Memory B cell (primary cell): Measurements from ENCODE around the gene PITPNM3.
A peak's percentile ranks its signal among the peaks of the same experiment; 100 is the strongest.

ENCODE experiments used
- ATAC-seq: fragments of 150-1000 bp; cut with Tn5 transposase; 2 replicates; pipeline ENCODE4 v1.10.0; 2021; ENCODE audit warnings: low read depth, mild to moderate bottlenecking, moderate library complexity
- DNase-seq, 2 donors: peaks; one replicate each; pipeline ENCODE4 v3.0.0; 2022; ENCODE audit warnings: low spot score in 2 of 2
- H3K27ac Mint-ChIP-seq: one replicate; pipeline ENCODE4 v1.8.0; 2022; ENCODE audit warnings: mild to moderate bottlenecking, moderate library complexity, mixed read lengths
- H3K27me3 Mint-ChIP-seq: one replicate; pipeline ENCODE4 v1.8.0; 2022; ENCODE audit warnings: mixed read lengths
- H3K36me3 Mint-ChIP-seq: one replicate; pipeline ENCODE4 v1.8.0; 2022; ENCODE audit warnings: mild to moderate bottlenecking, mixed read lengths
- H3K4me1 Mint-ChIP-seq: one replicate; pipeline ENCODE4 v1.8.0; 2022; ENCODE audit warnings: mixed read lengths
- H3K4me3 Mint-ChIP-seq: one replicate; pipeline ENCODE4 v1.8.0; 2022; ENCODE audit warnings: mild to moderate bottlenecking, moderate library complexity, mixed read lengths
- H3K9me3 Mint-ChIP-seq: one replicate; pipeline ENCODE4 v1.8.0; 2022; ENCODE audit warnings: mixed read lengths

PITPNM3 gene

DNA sequence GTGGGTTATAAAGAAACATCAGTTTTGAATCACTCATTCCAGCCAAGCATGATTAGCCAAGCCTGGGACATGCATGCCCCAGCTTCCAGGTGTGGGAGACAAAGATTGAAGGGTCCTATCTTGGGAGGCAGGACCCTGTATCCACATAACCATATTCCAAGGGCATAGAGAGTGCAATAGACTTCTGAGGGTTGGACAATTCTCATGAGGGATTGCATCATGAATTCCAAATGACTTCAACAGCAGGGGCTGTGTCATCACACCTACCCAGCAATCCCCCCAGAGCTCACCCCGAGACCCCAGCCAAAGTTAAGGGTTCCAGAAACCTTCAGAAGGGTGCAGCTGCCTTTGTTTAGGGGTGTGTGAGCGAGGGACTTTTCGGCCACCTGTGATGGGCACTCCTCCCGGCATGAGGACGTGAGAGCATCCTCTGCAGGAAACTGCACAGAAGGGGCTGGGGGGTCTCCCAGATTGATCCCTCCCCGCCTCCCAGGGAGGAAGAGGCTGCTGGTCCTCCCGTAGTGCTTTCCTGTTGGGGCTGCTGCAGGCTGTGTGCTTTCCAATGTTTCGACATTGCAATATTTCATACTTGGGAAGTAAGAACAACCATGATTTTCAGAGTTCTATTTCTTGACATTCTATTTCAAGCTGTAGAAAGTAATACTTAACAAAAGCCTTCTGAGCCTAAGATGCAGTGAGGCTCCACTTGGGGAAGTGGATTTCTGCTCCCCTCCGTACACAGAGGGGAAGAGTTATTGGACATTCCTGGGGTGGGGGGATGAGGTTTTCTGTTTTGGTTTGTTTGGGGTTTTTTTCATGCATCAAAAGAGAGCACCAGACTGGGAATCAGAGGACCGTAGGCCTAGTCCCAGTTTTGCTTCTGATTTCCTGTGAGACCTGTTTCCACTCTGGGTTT is 13.3 kb upstream of the PITPNM3 start:
- no peak for DNase-seq
- H3K27ac Mint-ChIP-seq = no peak overlapping the region
- peaks cover 6% of the 10 kb centered on the region for H3K27me3 Mint-ChIP-seq
- H3K4me3 Mint-ChIP-seq = no peak overlapping the region
- no peaks in the 10 kb centered on the region for H3K4me1 Mint-ChIP-seq
- no peak for ATAC-seq
- H3K9me3 Mint-ChIP-seq = no peaks in the 10 kb centered on the region
- no peaks in the 10 kb centered on the region for H3K36me3 Mint-ChIP-seq

- Mint-ChIP-seq H3K4me1 (no peaks in the 10 kb centered on the region), H3K9me3 (no peaks in the 10 kb centered on the region), H3K27me3 (peaks cover 12% of the 10 kb centered on the region), H3K36me3 (no peaks in the 10 kb centered on the region), H3K4me3 (no peak overlapping the region), H3K27ac (no peak overlapping the region)
- DNase-seq (no peak), ATAC-seq (no peak)
Measured at GRCh38 chr17:6568184-6568758, 11.9 kb upstream of the PITPNM3 start.

GRCh38 chr17:6567528-6568183 is 11.3 kb upstream of the PITPNM3 start:
- no peaks in the 10 kb centered on the region for H3K9me3 Mint-ChIP-seq
- peaks cover 14% of the 10 kb centered on the region for H3K27me3 Mint-ChIP-seq
- H3K27ac Mint-ChIP-seq = no peak overlapping the region
- DNase-seq = no peak
- no peak overlapping the region for H3K4me3 Mint-ChIP-seq
- ATAC-seq = no peak
- no peaks in the 10 kb centered on the region for H3K4me1 Mint-ChIP-seq
- H3K36me3 Mint-ChIP-seq = peaks cover 2% of the 10 kb centered on the region

GRCh38 chr17:6561446-6561845 is 5.1 kb upstream of the PITPNM3 start:
- Mint-ChIP-seq H3K27ac (no peak overlapping the region), H3K27me3 (peaks cover 28% of the 10 kb centered on the region), H3K9me3 (peaks cover 3% of the 10 kb centered on the region), H3K4me3 (no peak overlapping the region), H3K4me1 (peaks cover 8% of the 10 kb centered on the region), H3K36me3 (peaks cover 2% of the 10 kb centered on the region)
- DNase-seq (no peak), ATAC-seq (no peak)

DNA sequence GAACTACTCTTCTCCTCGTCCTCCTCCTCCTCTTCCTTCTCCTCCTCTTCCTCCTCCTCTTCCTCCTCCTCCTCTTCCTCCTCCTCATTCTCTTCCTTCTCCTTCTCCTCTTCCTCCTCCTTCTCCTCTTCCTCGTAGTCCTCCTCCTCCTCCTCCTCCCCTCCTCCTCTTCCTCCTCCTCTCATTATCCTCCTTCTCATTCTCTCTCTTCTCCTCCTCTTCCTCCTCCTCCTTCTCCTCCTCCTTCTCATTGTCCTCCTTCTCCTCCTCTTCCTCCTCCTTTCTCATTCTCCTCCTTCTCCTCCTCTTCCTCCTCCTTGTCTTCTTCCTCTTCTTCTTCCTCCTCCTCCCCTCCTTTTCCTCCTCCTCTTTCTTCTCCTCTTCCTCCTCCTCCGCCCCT is 4.1 kb upstream of the PITPNM3 start:
- H3K4me3 Mint-ChIP-seq = no peak overlapping the region
- ATAC-seq = no peak
- peaks cover 29% of the 10 kb centered on the region for H3K27me3 Mint-ChIP-seq
- peaks cover 3% of the 10 kb centered on the region for H3K9me3 Mint-ChIP-seq
- no peak overlapping the region for H3K27ac Mint-ChIP-seq
- H3K4me1 Mint-ChIP-seq = peaks cover 8% of the 10 kb centered on the region
- H3K36me3 Mint-ChIP-seq = peaks cover 2% of the 10 kb centered on the region
- DNase-seq = no peak

GRCh38 chr17:6559753-6560215 is 3.4 kb upstream of the PITPNM3 start:
- peaks cover 2% of the 10 kb centered on the region for H3K36me3 Mint-ChIP-seq
- H3K4me1 Mint-ChIP-seq = peaks cover 14% of the 10 kb centered on the region
- H3K27ac Mint-ChIP-seq = no peak overlapping the region
- H3K9me3 Mint-ChIP-seq = peaks cover 3% of the 10 kb centered on the region
- no peak for ATAC-seq
- no peak for DNase-seq
- H3K4me3 Mint-ChIP-seq = no peak overlapping the region
- H3K27me3 Mint-ChIP-seq = peaks cover 35% of the 10 kb centered on the region

- Mint-ChIP-seq H3K27ac (no peak overlapping the region), H3K4me3 (no peak overlapping the region), H3K36me3 (peaks cover 2% of the 10 kb centered on the region), H3K4me1 (peaks cover 15% of the 10 kb centered on the region), H3K9me3 (peaks cover 3% of the 10 kb centered on the region), H3K27me3 (peaks cover 34% of the 10 kb centered on the region)
- ATAC-seq (no peak), DNase-seq (no peak)
Measured at GRCh38 chr17:6558932-6559752, 2.8 kb upstream of the PITPNM3 start.

DNA sequence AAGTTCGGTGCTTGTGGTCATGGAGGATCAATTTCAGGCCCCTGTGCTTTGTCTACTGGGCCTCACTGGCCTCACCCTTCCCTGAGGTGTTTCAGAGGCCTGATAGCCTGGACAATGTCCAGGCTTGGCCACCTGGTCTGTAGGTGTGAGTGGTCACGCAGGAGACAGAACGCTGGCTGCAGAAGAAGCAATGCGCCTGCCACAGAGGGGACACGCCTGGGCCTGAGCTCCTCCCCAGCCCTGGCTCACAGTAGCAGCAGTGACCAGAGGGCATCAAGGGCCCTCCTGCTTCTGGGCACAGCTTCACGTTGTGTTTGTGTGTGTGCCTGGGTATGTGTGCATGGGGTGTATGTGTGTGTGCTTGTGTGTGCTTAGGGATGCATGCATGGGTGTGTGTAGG is 1.9 kb upstream of the PITPNM3 start:
- peaks cover 37% of the 10 kb centered on the region for H3K27me3 Mint-ChIP-seq
- H3K9me3 Mint-ChIP-seq = peaks cover 3% of the 10 kb centered on the region
- no peak overlapping the region for H3K4me3 Mint-ChIP-seq
- H3K4me1 Mint-ChIP-seq = peaks cover 15% of the 10 kb centered on the region
- DNase-seq (no peak), ATAC-seq (no peak)
- H3K27ac Mint-ChIP-seq = no peak overlapping the region
- peaks cover 2% of the 10 kb centered on the region for H3K36me3 Mint-ChIP-seq

- ATAC-seq (no peak), DNase-seq (no peak)
- Mint-ChIP-seq H3K4me3 (peak overlapping the region; percentile 39), H3K4me1 (peaks cover 15% of the 10 kb centered on the region), H3K27ac (no peak overlapping the region), H3K27me3 (peaks cover 37% of the 10 kb centered on the region), H3K9me3 (peaks cover 3% of the 10 kb centered on the region), H3K36me3 (no peaks in the 10 kb centered on the region)
Measured at GRCh38 chr17:6557040-6557438, 684 bp upstream of the PITPNM3 start.

GRCh38 chr17:6555331-6556120 is 829 bp downstream of the PITPNM3 start:
- H3K27ac Mint-ChIP-seq = no peak overlapping the region
- H3K4me1 Mint-ChIP-seq = peaks cover 13% of the 10 kb centered on the region
- H3K4me3 Mint-ChIP-seq = peak overlapping the region; percentile 81
- DNase-seq (peak in 1 of 2 donors; percentile 38), ATAC-seq (peak; percentile 46)
- peaks cover 31% of the 10 kb centered on the region for H3K27me3 Mint-ChIP-seq
- H3K9me3 Mint-ChIP-seq = peaks cover under 1% of the 10 kb centered on the region
- H3K36me3 Mint-ChIP-seq = no peaks in the 10 kb centered on the region

DNA sequence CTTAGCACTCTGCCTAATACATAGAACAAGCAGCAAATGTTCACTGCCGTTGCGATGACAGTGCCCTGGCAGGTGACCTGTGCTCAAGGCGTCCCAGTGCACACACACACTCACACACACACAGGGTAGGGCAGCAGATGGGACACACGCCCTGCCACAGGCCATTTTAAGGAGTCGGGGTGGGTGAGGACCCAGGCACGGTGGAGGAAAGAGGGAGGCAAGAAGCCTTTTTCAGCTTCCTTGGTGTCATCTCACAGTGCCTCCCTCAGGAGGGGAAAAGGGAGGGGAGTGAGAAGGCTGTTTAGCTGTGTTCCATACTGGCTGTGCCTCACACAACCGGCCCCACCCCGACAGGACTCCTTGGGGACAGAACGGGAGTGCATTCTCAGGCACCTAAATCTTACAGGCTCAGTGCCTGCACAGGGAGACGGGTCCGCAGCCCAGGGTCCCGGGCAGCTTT is 1.5 kb downstream of the PITPNM3 start:
- Mint-ChIP-seq H3K4me1 (peaks cover 11% of the 10 kb centered on the region), H3K27me3 (peaks cover 25% of the 10 kb centered on the region), H3K27ac (no peak overlapping the region), H3K4me3 (peak overlapping the region; percentile 81), H3K9me3 (no peaks in the 10 kb centered on the region), H3K36me3 (no peaks in the 10 kb centered on the region)
- ATAC-seq (no peak), DNase-seq (no peak)

DNA sequence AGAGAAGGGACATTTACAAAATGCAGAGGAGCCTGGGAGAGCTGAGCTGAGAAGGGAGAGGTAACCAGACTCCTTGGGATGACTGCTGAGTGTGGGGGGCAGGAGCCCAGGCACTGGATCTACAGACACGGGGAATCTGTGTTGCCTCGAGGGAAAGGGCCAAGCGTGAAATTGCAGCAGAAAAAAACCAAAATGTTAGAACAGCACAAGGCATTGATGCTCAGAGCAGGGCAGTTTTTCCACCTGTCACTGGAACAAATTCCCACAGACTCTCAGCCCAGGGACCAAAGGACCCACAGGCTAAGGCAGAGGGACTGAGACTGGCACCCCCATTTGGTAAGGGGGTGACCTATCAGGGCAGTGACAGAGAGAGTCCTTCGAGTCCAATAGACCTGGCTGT is 2.0 kb downstream of the PITPNM3 start:
- ATAC-seq (no peak), DNase-seq (no peak)
- no peaks in the 10 kb centered on the region for H3K36me3 Mint-ChIP-seq
- H3K9me3 Mint-ChIP-seq = no peaks in the 10 kb centered on the region
- H3K27ac Mint-ChIP-seq = no peak overlapping the region
- no peak overlapping the region for H3K4me3 Mint-ChIP-seq
- peaks cover 25% of the 10 kb centered on the region for H3K27me3 Mint-ChIP-seq
- H3K4me1 Mint-ChIP-seq = peaks cover 11% of the 10 kb centered on the region
